Activated CD4-positive, CD25-positive, alpha-beta regulatory T cell treated with anti-CD3 and anti-CD28 coated beads, Interleukin-2, amount 50 U/mL, for 16 hours (primary cell): ENCODE data around the gene AK1.

Source experiments
- DNase-seq: peaks from one replicate; pipeline ENCODE4 v3.0.0-alpha.2; 2020; ENCODE audit warnings: low read depth, low spot score

Gene AK1

DNA sequence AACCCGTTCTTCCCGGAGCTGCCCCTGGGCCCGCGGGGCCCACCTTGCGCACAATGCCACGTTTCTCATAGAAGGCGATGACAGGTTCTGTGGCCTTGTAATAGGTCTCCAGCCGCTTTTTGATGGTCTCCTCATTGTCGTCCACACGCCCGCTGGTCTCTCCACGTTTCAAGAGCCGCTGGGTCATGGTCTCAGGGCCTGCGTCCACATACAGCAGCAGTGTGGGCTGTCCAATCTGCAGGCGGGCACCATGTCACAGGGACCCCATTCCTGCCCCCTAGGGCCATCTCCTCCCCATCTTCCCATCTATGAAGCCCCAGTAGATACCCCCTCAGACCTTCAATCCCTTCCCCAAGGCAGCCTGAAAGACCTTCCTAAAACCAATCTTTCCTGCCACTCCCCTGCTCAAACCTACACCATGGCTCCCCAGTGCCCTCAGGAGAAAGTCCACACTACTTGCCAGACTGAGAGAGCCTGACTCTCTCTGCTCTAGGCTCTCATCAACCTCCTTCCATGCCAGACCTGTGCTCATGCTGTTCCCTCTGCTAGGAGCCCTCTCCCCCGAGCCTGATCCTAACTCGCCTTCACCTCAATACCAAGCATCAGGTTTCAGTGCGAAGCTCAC lies 9.1 kb downstream of the AK1 start:
- no peak for DNase-seq

GRCh38 chr9:127867356-127868277 lies 9.9 kb downstream of the AK1 start:
- no peak for DNase-seq

- no peak for DNase-seq
Observed at GRCh38 chr9:127866535-127866934, 10.9 kb downstream of the AK1 start.

DNA sequence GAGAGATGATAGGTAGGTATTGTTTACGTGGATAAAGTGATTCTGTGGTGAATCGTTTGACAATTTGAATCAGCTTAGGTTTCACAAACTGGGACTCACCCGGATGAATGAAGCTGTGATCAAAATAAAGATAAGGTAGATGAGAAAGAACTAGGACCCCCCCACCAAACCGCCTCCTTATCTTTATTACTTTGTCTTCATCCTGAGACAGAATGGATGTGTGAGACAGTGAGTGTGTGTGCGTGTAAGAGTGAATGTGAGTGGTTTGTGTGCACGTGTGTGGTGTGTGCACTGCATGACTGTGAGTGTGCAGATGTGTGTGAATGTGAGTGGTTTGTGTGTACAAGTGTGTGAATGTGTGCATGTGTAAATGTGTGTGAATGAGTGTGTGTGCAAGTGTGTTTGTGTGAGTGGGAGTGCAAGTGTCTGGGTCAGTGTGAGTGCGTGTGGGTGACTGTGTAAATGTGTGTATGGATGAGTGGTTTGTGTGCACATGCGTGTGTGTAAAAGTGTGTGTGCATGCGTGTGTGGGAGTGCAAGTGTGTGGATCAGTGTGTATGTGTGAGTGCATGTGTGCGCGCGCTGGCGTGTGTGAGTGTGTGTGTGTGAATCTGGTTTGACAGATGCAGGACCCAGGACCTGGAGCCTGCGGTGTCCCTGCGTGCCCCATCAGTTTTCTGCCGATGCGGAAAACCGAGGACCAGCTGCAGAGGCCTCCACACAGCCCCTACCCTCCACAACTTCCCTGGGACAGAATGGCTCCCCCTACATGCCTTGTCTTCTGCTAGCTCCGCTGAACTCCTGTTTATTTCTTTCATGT lies 11.6 kb downstream of the AK1 start:
- no peak for DNase-seq

GRCh38 chr9:127863191-127863621 lies 14.3 kb downstream of the AK1 start:
- DNase-seq, result no peak

DNA sequence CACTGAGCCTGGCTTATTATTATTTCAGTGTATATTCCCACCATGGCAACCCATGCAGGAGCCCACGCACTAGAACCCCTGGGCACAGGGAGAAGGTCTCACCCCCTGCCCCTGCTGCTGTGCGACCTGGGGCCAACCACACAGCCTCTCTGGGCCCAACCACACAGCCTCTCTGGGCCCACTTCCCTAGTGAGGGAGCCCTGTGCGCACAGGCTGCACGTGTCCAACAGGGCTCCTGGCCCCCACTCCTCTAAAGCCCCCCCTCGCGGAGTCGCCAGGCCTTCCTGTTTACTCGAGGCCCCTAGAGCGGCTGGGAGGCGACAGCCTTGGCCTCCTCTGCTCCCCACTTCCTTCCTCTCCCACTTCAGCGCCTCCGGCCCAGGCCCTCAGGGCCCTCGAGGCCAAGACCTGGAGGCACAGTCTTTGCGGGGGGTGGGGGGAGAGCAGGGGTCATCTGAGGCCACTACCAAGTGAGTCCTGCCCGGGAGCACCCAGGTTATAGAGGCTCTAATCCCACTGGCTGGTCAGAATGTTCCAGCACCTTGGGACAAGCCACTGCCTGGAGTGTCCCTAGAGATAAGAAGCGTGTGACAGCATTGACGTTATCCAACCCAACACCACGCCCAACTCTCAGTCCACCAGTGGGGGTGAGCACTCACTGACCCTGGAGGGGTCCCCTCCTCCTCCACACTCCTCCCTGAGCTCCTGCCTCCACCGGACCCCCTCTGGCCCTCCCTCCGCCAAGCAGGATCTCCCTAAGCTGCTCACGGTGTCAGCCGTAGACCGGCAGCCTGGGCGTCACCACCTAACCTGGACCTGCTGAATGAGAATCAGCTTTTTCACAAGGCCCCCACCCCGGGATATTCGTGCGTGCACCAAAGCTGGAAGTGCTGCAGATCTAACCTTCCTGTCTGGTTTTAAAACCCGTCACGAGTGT lies 15.1 kb downstream of the AK1 start:
- DNase-seq, result no peak

DNA sequence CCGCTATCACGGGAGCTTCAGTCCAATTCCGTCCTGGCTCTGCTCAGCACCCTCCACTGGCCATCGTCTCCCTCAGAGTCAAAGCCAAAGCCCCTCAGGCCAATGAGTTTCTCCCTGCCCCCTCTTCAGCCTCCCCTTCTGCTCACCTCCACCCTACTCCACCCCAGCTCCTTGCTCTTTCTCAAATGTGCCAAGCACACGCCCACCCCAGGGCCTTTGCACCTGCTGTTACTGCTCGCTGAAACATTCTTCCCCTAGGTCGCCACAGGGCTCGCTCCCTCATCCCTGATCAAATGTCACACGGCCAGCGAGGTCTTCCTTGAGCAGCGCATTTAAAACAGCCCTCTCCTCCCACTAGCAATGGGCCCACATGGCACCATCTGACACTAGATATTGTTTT lies 16.7 kb downstream of the AK1 start:
- no peak for DNase-seq

DNA sequence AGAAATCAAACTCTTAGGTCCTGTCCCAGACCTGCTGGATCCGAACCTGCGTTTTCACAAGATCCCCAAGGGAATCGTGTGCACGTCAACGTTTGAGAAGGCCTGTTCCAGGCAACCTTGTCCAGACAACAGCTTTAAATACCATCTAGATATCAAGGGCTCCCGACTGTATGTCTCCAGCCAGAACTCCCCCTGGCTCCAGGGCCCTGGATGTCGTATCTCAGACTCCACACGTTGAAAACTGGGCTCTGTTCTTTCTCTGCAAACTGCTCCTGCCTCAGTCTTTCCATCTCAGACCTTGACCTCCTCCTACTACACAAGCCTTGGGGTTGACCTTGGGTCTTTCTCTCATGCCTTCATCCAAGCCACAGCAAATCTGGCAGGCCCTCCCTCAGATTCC lies 17.2 kb downstream of the AK1 start:
- DNase-seq, result no peak

DNA sequence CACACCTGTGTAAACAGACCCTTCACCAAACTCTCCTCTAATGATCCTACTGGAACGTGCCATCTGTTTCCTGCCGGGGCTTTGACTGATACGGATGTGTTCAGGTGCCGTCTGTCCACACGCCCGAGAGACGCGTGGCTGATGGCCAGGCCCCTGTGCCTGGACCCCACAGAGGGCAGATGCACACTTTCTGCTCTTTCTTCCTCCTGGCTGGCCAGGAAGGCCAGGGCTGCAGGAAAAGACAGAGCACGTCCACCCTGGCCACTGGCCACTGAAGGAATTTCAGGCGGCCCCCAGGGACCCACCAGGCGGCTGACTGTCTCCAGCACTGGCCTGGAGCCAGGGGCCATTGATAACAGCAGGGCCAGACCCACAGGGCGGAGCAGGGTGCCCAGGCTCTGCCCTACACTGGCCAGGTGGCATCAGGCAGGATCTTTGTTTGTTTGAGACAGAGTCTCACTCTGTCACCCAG lies 19.4 kb downstream of the AK1 start:
- DNase-seq, result no peak

DNA sequence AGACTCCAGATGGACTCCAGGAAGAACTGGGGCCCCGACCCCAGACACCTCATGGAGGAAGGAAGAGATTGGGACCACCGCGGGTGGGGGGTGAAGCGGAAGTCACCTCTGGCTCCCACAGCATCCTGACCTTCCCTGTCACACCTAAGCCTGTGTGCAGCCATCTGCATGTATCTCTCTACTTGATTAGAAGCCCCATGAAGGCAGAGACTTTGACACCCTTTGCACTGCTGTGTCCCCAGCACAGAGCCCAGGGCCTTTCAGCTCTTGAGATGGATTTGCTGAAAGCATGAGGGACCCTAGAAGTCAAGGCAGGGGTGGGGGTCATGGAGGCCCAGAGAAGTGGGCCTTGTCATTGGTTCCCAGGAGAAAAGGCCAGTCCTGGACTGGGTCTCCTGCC lies 20.2 kb downstream of the AK1 start:
- no peak for DNase-seq

- no peak for DNase-seq
Observed at GRCh38 chr9:127856729-127857116, 20.8 kb downstream of the AK1 start.

- no peak for DNase-seq
Observed at GRCh38 chr9:127856094-127856728, 21.3 kb downstream of the AK1 start.

GRCh38 chr9:127855522-127855921 lies 22.0 kb downstream of the AK1 start:
- no peak for DNase-seq

GRCh38 chr9:127854960-127855359 lies 22.5 kb downstream of the AK1 start:
- DNase-seq, result no peak

GRCh38 chr9:127854184-127854806 lies 23.2 kb downstream of the AK1 start, which contains the start of gene ENG:
Gene ENG (minus strand): TSS chr9:127854658. CDS start chr9:127854355, 303 bp downstream.
- no peak for DNase-seq

- no peak for DNase-seq
Observed at GRCh38 chr9:127853312-127854183, 23.9 kb downstream of the AK1 start.

DNA sequence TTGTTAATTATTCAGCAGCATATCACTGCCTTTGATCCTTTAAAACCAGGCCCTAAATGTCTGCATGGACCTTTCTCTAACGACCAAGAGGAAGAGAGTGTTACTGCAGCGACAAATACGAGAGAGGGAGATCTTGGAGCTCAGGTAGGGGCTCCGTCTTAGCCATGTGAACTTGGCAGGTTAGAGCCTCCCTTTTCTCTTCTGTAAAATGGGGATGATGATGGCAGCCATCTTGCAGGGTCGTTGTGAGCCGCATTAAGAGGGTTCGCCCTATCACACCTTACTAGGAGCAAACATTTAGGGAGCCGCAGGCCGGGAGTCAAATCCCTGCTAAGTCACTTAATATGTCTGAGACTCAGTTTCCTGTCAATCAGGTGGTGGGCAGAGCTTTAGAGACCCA lies 24.6 kb downstream of the AK1 start:
- DNase-seq, result no peak

- DNase-seq, result no peak
Observed at GRCh38 chr9:127850286-127850830, 27.1 kb downstream of the AK1 start.
